Measurements from ENCODE around the gene UCP2. TPM values are rescaled to one million over a fixed set of nuclear protein-coding genes. Genes with fewer than 3 reads are reported as not detected.
"Not testable (repeated sequence)": the region's sequence is repeated elsewhere in the genome, so short reads cannot be mapped to it uniquely, and the experiment has no call there.

UCP2 gene
- total RNA-seq, 1 experiment from 2014 or later: 28.8 TPM

DNA sequence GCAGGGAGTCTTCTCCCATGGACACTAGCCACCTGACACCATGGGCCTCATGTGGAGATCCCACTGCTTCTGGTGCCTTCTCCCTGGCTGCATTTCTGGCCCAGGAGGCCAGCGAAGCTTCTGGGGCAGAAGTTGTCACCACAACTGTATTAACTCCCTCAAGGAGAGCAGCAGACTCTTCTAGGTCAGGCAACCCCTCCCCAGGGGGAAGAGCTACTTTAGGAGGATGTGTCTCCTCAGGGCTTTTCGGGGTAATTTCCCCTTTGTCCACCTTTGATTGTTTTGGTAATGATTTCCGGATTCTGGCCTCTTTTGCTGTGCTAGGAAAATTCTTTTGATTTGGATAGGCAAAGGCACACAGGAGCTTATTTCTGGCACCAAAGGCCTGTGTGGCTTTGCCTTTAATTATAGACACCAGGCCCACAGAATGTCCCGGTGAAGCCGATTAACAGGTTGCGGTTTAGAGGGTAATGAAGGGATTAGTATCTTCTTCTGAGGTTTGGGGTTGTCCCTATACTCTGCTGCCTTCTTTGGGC, 8.9 kb upstream of the UCP2 start:
- Histone ChIP-seq H3K9me3 (replicated peaks) (no peaks in the 10 kb centered on the region), H3K36me3 (no peaks in the 10 kb centered on the region), H3K27ac (no peak overlapping the region), H3K27me3 (no peaks in the 10 kb centered on the region), H3K4me3 (no peak overlapping the region), H3K4me1 (no peaks in the 10 kb centered on the region)
- no peak for DNase-seq

DNA sequence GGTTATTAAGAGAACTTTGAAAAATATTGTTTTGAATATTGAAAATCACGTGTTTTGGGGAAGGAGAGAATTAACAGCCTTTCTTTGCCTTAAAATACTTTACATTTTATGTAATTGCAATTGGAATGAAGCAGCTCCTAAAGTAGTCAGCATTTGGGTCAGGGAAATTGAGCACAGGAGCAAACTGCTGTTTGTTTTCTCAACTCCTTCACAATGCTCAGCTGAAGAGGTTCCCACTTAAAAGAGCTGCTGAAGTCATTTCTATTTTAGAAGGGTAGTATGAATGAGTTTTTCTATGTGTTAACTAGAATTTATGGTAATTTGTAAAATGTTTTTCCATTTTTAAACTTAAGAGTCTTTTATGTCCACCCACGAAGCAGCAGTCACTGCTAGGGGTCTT, 8.1 kb upstream of the UCP2 start:
- no peaks in the 10 kb centered on the region for H3K4me1 ChIP-seq
- no peak for DNase-seq
- no peak overlapping the region for H3K4me3 ChIP-seq
- no peak overlapping the region for H3K27ac ChIP-seq
- no peaks in the 10 kb centered on the region for H3K36me3 ChIP-seq
- no peaks in the 10 kb centered on the region for H3K9me3 ChIP-seq (replicated peaks)
- no peaks in the 10 kb centered on the region for H3K27me3 ChIP-seq

DNA sequence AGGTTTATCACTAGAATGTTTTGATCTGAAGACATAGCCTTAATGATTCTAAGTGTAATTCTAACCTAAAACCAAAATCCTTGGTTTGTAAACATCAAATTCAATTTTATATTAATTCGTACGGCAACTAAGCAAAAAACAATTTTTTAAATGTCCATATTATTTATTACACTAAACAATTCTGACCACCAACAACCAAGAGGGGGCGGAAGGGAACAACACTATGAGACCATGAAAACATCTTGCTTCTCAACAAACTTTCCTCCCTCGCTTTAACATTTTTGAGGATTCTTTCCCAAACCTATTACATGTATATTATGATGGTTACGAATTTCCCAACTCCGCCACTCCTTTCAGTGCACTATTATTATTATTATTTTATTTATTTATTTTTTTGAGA, 6.5 kb upstream of the UCP2 start:
- DNase-seq: no peak
- no peak overlapping the region for H3K4me3 ChIP-seq
- no peaks in the 10 kb centered on the region for H3K36me3 ChIP-seq
- H3K4me1 ChIP-seq: no peaks in the 10 kb centered on the region
- no peaks in the 10 kb centered on the region for H3K27me3 ChIP-seq
- H3K9me3 ChIP-seq (replicated peaks): no peaks in the 10 kb centered on the region
- H3K27ac ChIP-seq: no peak overlapping the region

- H3K36me3 ChIP-seq: no peaks in the 10 kb centered on the region
- H3K4me1 ChIP-seq: no peaks in the 10 kb centered on the region
- no peak overlapping the region for H3K4me3 ChIP-seq
- H3K27ac ChIP-seq: no peak overlapping the region
- no peaks in the 10 kb centered on the region for H3K27me3 ChIP-seq
- no peaks in the 10 kb centered on the region for H3K9me3 ChIP-seq (replicated peaks)
- DNase-seq: no peak
These were observed 5.6 kb upstream of the UCP2 start for GRCh38 chr11:73988227-73988626.

DNA sequence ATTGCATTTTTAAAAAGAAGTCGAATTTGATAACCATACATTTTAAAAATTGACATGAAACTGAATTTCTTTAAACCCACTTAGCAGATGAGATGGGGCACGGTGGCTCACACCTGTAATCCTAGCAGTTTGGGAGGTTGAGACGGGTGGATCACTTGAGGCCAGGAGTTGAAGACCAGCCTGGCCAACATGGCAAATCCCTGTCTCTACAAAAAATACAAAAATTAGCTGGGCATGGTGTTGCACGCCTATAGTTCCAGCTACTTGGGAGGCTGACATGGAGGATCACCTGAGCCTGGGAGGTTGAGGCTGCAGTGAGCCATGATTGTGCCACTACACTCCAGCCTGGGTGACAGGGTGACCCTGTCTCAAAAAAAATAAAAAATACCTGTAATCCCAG, 3.0 kb upstream of the UCP2 start:
- not testable (repeated sequence) for H3K27ac ChIP-seq; DNase-seq; H3K4me1 ChIP-seq; H3K9me3 ChIP-seq (replicated peaks); H3K4me3 ChIP-seq; H3K27me3 ChIP-seq; H3K36me3 ChIP-seq

DNA sequence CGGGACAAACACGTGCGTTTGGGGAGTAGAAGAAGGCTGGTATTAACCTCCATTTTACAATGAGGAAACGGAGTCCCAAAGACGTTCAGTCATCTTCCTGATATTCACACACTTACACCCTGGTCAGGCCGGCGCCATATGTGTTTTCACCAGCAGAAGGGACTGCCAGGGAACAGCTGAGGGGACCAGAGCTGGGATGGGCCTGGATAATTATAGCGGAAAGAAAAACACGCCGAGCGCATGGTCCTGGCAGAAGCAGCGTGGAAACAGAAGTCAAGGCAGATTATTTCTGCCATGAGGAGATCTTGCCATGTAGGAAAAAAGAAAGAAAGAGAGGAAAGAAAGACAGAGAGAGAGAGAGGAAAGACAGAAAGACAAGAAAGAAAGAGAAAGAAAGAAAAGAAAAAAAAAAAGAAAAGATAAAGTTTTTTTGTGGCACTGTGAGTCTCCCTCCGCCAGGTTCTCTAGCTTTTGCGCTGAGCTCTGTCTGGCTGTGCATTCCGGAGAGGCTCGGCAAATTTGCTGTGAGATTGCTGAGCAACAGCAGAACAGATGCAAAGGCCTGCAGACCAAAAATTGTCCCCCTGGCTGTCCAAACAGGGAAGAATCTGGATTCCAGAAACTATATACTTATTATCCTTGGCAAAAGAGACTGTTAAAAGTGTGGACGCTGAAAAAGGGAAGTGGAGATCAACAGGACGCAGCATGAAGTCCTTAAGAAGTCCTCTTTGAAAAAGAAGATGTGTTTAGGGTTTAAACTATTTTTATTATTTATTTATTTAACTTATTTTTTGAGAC, 1.3 kb upstream of the UCP2 start:
- Histone ChIP-seq H3K4me1 (peaks cover 7% of the 10 kb centered on the region; the same call in 1 of the 2 replicates), H3K27me3 (no peaks in the 10 kb centered on the region), H3K9me3 (replicated peaks) (no peaks in the 10 kb centered on the region), H3K27ac (peak overlapping the region; percentile 97), H3K36me3 (peaks cover 11% of the 10 kb centered on the region), H3K4me3 (peak overlapping the region; percentile 71)
- peak; percentile 55 to 61 for DNase-seq

- peak overlapping the region; percentile 97 for H3K27ac ChIP-seq
- H3K36me3 ChIP-seq: peaks cover 19% of the 10 kb centered on the region
- H3K4me1 ChIP-seq: peaks cover 7% of the 10 kb centered on the region; the same call in 1 of the 2 replicates
- H3K4me3 ChIP-seq: peak overlapping the region; percentile 71
- H3K9me3 ChIP-seq (replicated peaks): no peaks in the 10 kb centered on the region
- no peaks in the 10 kb centered on the region for H3K27me3 ChIP-seq
- peak; percentile 97 to 98 for DNase-seq
These were observed 522 bp upstream of the UCP2 start for GRCh38 chr11:73982990-73983740.

DNA sequence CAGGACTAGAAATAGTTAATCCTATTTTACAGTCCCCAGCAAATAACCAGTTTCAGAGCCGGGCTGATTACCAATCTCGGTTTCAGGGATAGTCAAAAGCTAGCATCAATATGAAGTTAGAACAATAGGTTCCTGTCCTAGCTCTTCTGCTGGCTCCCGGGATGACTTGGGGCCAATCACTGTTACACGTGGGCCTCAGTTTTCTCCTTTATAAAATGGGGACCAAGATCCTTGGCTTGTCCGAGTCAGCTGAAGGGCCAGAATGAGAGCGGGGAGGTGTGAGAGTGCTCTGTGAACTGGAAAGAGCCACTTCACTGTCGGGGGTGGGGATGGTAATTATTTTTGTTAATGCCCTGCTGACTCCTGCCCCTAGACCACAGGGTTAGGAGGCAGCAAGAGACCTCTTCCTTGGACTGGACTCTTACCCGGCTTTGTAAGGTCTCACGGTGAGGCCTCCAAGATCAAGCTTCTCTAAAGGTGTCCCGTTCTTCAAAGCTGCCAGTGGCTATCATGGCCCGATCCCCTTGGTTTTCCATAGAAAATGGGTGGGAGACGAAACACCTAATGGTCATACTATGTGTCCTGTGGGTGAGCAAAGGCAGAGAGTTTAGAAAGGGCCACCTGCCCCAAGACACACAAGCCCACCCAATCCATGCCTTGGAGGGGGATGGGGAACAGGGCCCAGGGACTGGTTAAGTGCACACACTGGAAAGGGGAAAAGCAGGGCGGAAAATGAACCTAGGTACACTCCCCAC, 1.4 kb downstream of the UCP2 start:
- peaks cover 7% of the 10 kb centered on the region; the same call in 1 of the 2 replicates for H3K4me1 ChIP-seq
- H3K36me3 ChIP-seq: peaks cover 37% of the 10 kb centered on the region
- H3K4me3 ChIP-seq: peak overlapping the region; percentile 71
- peak overlapping the region; percentile 97; the same call in 1 of the 2 replicates for H3K27ac ChIP-seq
- no peaks in the 10 kb centered on the region for H3K9me3 ChIP-seq (replicated peaks)
- H3K27me3 ChIP-seq: no peaks in the 10 kb centered on the region
- no peak for DNase-seq

GRCh38 chr11:73980001-73980961, 2.4 kb downstream of the UCP2 start:
- no peaks in the 10 kb centered on the region for H3K27me3 ChIP-seq
- no peak overlapping the region for H3K4me3 ChIP-seq
- peaks cover 7% of the 10 kb centered on the region; the same call in 1 of the 2 replicates for H3K4me1 ChIP-seq
- no peaks in the 10 kb centered on the region for H3K9me3 ChIP-seq (replicated peaks)
- H3K27ac ChIP-seq: no peak overlapping the region
- no peak for DNase-seq
- H3K36me3 ChIP-seq: peaks cover 45% of the 10 kb centered on the region

DNA sequence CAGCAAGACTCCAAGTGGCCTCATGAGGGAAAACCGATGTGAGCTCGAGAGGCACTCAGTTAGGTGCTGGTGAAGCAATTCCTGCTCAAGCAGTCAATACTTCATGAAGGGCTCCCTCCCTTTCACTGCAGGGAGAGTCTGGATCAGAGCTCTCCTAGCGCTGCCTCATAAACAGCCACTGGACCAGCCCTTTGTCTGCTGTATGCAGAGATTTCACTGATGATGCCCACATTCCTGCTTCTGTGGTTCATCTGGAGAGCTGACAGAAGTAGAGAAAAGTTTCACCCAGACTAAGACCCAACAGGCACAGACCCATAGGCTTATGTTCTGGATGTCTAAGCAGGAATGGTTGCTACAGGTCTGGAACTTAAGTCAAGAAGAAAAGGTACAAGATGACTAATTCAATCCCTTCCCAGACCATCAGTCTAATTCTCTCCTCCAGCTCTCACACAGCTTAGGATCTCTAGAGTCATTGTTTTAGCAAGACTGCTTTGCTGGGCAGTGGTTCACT, 4.0 kb downstream of the UCP2 start:
- Histone ChIP-seq H3K4me3 (no peak overlapping the region), H3K36me3 (peaks cover 49% of the 10 kb centered on the region), H3K27ac (no peak overlapping the region), H3K4me1 (peaks cover 7% of the 10 kb centered on the region; the same call in 1 of the 2 replicates), H3K9me3 (replicated peaks) (no peaks in the 10 kb centered on the region), H3K27me3 (no peaks in the 10 kb centered on the region)
- DNase-seq: no peak

GRCh38 chr11:73977856-73978519, 4.7 kb downstream of the UCP2 start:
- Histone ChIP-seq H3K4me1 (peaks cover 7% of the 10 kb centered on the region; the same call in 1 of the 2 replicates), H3K36me3 (peaks cover 49% of the 10 kb centered on the region)
- DNase-seq: no peak

DNA sequence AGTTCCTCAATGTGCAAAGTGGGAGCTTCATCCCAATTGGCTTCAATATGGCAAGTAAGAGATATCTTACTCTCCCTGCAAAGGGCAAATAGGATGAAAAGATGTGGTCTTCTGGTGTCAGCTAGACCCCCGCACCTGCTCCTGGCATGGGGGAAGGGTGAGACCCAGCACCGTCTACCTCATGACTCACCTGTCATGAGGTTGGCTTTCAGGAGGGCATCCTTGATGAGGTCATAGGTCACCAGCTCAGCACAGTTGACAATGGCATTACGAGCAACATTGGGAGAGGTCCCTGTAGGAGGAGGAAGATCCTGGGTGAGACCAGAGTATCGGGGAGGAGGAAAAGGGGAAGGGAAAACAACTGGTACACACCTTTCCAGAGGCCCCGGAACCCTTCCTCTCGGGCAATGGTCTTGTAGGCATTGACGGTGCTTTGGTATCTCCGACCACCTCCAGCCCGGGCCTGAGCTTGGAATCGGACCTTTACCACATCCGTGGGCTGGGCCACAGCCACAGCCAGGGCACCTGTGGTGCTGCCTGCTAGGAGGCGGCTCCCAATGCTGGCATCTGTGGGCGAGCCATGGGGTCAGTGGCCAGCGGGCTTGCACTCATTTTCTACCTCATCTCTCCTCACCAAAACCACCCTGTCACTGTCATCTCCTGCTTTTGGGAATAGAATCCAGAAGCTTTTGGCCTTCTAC, 6.0 kb downstream of the UCP2 start:
- H3K4me3 ChIP-seq: no peak overlapping the region
- no peak overlapping the region for H3K27ac ChIP-seq
- H3K9me3 ChIP-seq (replicated peaks): no peaks in the 10 kb centered on the region
- peaks cover 7% of the 10 kb centered on the region; the same call in 1 of the 2 replicates for H3K4me1 ChIP-seq
- no peaks in the 10 kb centered on the region for H3K27me3 ChIP-seq
- peaks cover 49% of the 10 kb centered on the region for H3K36me3 ChIP-seq
- DNase-seq: no peak

More at GRCh38 chr11:73977856-73978519, 4.7 kb downstream of the UCP2 start:
- Histone ChIP-seq H3K4me3 (no peak overlapping the region), H3K27ac (no peak overlapping the region), H3K9me3 (replicated peaks) (no peaks in the 10 kb centered on the region), H3K27me3 (no peaks in the 10 kb centered on the region)

DNA sequence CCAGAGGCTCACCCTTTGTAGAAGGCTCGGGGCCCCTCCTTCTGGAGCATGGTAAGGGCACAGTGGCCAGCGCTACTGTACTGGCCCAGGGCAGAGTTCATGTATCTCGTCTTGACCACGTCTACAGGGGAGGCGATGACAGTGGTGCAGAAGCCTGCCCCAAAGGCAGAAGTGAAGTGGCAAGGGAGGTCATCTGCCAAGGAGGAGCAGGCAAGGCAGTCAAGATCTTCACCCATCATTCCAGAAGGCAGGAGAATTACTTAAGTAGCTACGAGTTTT, 7.2 kb downstream of the UCP2 start:
- Histone ChIP-seq H3K4me1 (peaks cover 7% of the 10 kb centered on the region; the same call in 1 of the 2 replicates), H3K9me3 (replicated peaks) (no peaks in the 10 kb centered on the region), H3K36me3 (peaks cover 44% of the 10 kb centered on the region), H3K27ac (no peak overlapping the region), H3K27me3 (no peaks in the 10 kb centered on the region), H3K4me3 (no peak overlapping the region)
- DNase-seq: no peak

Measured in SJCRH30 (cell line).